PFSK-1 (cell line): ENCODE measurements around the gene CUL9.

Experiments
- FOXP2 ChIP-seq: optimal IDR thresholded peaks from 2 replicates; pipeline ENCODE3; 2011; ENCODE audit warnings: borderline replicate concordance, control low read depth, inconsistent platforms; ENCODE audit not compliant: insufficient read depth; ENCODE audit errors: extremely low read length, extremely low read depth
- POLR2AphosphoS5 ChIP-seq: IDR thresholded peaks from 2 replicates; pipeline ENCODE4 v1.6.1; 2012; ENCODE audit warnings: low read depth, mild to moderate bottlenecking, control low read depth, low read length, moderate library complexity
- REST ChIP-seq, 2 experiments: IDR thresholded peaks; 2 replicates each; pipeline versions ENCODE4 v1.6.1 to v1.8.0; 2011 to 2012; ENCODE audit warnings: low read depth in 2 of 2, low read length in 2 of 2, control low read depth in 1 of 2, inconsistent platforms in 1 of 2, mild to moderate bottlenecking in 1 of 2, moderate library complexity in 1 of 2; ENCODE audit not compliant: insufficient read depth in 1 of 2
- SIN3A ChIP-seq: IDR thresholded peaks from 2 replicates; pipeline ENCODE4 v1.6.1; 2012; ENCODE audit warnings: mild to moderate bottlenecking, low read length, moderate library complexity, borderline replicate concordance; ENCODE audit not compliant: insufficient read depth
- TAF1 ChIP-seq: IDR thresholded peaks from 2 replicates; pipeline ENCODE4 v1.6.1; 2012; ENCODE audit warnings: low read length, control low read depth, borderline replicate concordance; ENCODE audit not compliant: insufficient read depth

- TF ChIP-seq SIN3A (no peak), POLR2AphosphoS5 (no peak), REST (IDR thresholded peaks at IDR 0.05; ENCODE audit: insufficient read depth in 1 of 2, low read depth in 2 of 2, low read length in 2 of 2) (no peak), TAF1 (no peak), FOXP2 (no peak)
Measured at GRCh38 chr6:43262000-43262779, 80.2 kb downstream of the CUL9 start.
